CD4-positive, alpha-beta T cell treated with Interleukin-15 for 4 hours (primary cell): ENCODE measurements around the gene EMC10.
A peak's percentile ranks its signal among the peaks of the same experiment; 100 is the strongest.
"Not testable (repeated sequence)": the region's sequence is repeated elsewhere in the genome, so short reads cannot be mapped to it uniquely, and the experiment has no call there.

Source experiments
- DNase-seq: peaks from one replicate; pipeline ENCODE4 v3.0.0-alpha.2; 2020; ENCODE audit warnings: low spot score

The EMC10 gene

DNA sequence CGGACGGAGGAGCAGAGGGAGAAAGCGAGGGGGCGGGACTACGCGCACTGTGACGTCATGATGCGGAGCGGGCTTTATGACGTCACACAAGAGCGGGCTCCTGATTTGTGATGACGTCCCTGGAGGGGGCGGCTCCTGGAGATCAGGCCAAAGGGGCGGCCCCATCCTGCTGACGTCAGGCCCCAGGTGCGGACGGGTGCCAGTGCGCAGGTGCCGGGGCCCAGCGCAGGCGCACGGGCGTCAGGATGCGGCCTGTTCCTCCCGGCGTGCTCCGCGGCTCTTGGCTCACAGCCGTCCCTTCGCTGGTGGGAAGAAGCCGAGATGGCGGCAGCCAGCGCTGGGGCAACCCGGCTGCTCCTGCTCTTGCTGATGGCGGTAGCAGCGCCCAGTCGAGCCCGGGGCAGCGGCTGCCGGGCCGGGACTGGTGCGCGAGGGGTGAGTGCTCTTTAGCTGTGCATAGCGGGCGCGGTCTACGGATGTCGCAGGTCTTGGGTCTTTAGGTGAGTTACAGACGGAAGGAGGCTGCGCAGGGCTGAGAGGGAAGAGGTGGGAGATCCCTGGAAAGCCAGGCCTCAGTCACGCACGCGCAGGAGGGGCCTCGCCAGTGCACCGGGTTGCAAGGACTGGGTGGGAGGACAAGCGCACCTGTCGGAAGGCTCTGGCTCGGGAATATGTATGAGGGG is at the start of gene EMC10, which contains the start of gene GARIN5A:
TSS of gene EMC10 (plus strand) at position 284 of the 683 bp plus-strand sequence. CDS start at position 322, 38 bp downstream.
TSS of gene GARIN5A (minus strand) at position 625 of the 683 bp plus-strand sequence. CDS start at position 165, 460 bp downstream.
- peak; percentile 90 for DNase-seq

DNA sequence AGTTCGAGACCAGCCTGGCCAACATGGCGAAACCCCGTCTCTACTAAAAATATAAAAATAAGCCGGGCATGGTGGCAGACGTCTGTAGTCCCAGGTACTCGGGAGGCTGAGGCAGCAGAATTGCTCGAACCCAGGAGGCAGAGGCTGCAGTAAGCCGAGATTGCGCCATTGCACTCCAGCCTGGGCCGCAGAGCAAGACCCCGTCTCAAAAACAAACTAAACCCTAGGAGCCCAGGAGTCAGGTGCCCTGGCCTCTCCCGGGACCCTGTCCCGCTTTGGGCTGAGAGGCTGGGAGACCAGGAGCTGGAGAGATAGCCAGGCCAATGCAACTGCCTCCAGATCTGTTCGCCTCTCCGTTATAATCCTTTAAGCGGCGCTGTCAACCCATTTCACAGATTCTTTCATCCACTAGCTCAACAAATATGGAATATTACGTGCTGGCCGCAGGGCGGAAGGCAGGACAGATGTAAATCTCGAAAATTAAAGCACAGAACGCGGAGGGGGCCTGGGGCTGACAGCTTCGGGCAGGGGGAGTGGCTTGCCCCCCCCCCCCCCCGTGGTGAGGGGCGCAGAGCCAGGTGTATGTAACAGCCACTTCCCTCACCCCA is 48.9 kb upstream of the EMC10 start:
- DNase-seq = no peak

DNA sequence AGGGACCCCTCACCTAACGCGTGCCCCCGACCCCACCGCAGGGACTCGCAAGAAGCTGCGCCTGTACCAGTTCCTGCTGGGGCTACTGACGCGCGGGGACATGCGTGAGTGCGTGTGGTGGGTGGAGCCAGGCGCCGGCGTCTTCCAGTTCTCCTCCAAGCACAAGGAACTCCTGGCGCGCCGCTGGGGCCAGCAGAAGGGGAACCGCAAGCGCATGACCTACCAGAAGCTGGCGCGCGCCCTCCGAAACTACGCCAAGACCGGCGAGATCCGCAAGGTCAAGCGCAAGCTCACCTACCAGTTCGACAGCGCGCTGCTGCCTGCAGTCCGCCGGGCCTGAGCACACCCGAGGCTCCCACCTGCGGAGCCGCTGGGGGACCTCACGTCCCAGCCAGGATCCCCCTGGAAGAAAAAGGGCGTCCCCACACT is 48.3 kb upstream of the EMC10 start:
- DNase-seq = peak; percentile 16

DNA sequence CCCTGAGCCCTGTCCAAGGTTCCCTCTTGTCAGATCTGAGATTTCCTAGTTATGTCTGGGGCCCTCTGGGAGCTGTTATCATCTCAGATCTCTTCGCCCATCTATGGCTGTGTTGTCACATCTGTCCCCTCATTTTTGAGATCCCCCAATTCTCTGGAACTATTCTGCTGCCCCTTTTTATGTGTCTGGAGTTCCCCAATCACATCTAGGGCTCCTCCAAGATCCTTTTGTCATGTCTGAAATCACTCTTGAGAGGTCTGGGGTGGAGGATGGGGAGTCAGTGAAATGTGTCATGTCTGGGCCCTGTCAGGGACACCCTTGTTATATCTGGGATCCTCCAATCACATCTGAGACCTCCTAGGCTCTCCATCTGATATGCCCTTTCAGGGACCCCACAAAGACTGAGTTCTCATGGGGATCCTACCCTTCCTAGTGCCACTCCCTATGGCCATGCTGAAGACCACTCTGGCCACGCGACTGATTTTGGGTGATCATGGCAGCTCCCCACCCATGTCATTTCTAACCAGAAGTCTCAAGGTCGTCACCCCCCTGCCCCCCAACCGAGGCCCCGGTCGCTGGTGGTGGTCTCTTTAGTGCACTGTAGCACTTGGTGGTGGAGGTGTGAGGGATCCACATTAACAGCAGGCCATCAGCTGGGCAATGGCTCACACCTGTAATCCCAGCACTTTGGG is 47.4 kb upstream of the EMC10 start:
- DNase-seq = no peak

GRCh38 chr19:50430888-50431342 is 45.4 kb upstream of the EMC10 start:
- no peak for DNase-seq

- peak; percentile 84 for DNase-seq
These were observed 44.7 kb upstream of the EMC10 start for GRCh38 chr19:50431343-50432220.

DNA sequence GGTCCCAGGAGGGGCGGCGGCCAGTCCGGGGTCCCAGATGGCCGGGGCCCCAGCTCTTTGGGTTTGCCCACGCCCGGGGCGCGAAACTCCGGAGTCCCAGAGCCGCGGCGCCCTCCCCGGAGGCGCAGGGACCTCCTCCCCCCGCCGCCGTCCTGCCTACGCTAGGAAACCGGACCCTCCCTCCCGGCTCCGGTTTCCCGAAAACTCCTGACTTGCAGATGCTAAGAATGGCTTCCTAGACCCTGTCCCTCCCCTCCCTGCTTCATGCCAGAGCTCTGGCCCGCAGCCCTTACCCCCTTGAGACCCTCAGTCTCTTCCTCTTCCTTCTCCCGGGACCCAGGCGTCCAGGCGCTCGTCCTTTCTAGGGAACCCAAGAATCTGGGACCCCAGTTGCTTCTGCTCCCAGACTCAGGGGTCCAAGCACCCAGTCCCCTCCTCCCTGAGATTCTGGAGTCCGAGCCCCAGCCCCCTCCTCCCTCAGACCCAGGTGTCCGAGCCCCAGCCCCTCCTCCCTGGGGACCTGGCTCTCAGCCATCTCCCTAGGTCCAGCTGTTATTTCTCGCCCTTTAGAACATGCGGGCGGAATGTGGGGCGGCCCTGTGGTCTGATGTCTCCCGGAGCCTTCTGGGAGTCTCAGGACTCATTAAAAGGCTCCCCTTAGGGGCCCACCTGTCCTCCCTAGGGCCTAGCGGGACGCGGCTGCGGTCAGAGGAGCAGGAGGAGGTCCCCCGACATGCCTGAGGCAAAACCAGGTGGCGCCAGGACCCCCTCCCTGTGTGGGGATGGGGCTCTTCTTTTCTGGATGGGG is 43.9 kb upstream of the EMC10 start, which contains the start of gene MYBPC2:
TSS of gene MYBPC2 (plus strand) at position 672 of the 808 bp plus-strand sequence. CDS start at position 734, 62 bp downstream.
- no peak for DNase-seq

GRCh38 chr19:50433201-50434180 is 42.8 kb upstream of the EMC10 start:
- no peak for DNase-seq

DNA sequence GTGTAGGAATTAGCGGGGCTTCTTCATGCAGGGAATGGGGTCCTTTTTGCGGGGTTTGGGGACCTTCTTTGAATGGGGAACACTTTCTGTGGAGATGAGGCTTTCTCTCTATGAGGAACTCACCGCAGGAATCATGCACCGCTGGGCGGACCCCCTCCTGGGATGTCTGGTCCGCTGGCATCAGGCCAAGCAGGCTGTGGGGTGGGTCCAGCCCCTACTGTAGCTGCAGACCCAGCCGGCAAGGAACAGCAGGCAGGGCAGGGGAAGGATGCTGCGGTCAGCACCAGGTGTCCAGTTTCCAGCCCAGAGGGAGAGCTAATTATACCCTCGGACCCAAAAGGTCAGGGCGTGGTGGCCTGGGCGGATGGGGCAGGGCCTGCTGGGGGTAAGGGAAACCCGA is 41.8 kb upstream of the EMC10 start:
- no peak for DNase-seq

GRCh38 chr19:50435221-50435620 is 41.1 kb upstream of the EMC10 start:
- no peak for DNase-seq

GRCh38 chr19:50435627-50436026 is 40.7 kb upstream of the EMC10 start:
- no peak for DNase-seq

- DNase-seq = no peak
These were observed 38.4 kb upstream of the EMC10 start for GRCh38 chr19:50437862-50438449.

- not testable (repeated sequence) for DNase-seq
These were observed 37.2 kb upstream of the EMC10 start for GRCh38 chr19:50439130-50439529.

DNA sequence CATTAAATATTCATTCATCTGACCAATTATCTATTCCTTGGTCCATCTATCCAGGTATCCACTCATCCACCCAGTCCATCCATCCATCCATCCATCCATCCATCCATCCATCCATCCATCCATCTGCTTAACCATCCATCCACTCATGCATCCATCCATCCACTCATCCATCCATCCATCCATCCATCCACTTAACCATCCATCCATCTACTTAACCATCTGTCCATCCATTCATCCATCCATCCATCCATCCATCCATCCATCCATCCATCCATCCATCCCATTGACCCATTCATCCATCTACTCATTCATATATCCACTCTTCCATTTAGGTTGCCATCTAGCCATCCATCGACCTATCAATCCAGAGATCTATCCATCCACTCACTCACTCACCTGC is 32.2 kb upstream of the EMC10 start:
- DNase-seq = no peak

- DNase-seq = no peak
These were observed 29.3 kb upstream of the EMC10 start for GRCh38 chr19:50447053-50447452.

GRCh38 chr19:50447750-50448149 is 28.6 kb upstream of the EMC10 start:
- no peak for DNase-seq

DNA sequence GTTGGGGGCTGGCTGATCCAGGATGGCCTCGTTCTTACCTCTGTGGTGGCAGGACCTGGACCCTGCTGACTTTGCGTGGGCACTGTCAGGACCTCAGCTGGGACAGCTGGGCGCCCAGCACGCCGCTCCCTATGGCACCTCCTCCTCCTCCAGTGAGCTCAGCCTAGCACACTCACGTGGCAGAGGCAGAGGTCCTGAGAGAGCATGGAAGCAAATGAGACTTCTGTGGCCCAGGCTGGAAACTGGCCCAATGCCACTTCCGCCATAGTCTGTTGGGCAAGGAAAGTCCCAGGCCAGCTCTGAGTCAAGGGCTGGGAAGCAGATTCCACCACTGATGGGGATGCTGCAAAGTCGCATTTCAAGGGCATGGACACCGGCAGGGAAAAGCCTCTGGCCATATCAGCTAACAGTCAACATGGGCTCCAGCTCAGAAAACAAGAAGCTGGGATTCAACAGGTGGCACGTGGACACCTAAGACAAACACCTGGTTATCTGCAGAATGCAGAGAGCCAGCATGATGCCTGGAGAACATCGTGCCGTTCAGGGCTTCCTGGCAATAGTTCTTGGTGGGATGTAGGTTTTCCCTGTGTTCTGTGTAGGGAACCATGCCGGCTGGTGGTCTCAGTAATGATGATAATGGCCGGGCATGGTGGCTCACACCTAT is 26.9 kb upstream of the EMC10 start:
- no peak for DNase-seq

DNA sequence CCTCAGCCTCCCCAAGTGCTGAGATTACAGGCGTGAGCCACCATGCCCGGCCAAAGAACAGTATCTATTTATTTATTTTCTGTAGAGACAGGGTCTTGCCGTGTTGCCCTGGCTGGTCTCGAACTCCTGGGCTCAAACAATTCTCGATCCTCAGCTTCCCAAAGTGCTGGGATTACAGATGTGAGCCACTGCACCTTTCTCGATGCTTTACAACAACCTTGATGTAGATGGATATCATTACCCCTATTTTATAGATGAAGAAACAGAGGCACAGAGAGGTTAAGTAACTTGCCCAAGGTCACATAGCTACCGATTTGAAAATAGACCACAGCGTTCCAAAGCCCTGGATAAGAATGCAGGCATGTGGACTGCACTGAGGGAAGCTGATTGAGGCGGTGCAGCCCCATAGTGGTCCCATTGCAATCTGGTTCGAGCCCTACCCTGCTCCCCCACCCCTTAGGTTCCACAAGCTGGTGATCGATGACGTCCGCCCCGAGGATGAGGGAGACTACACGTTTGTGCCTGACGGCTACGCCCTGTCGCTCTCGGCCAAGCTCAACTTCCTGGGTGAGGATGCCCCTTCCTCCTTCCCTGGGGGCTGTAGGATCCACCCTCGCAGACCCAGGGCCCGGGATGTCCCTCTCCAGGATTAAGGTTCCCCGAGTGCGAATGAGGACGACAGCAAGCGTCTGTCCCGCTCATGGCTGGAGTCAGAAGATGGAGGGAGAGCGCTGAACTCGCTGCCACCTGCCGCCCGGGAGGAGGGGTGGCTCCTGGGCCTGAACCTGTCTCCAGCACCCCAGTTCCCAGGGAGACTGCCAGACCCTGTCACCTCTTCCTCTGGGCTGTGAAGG is 25.7 kb upstream of the EMC10 start:
- no peak for DNase-seq
